Right lobe of liver (tissue), 6 donors: ENCODE results near the gene UBALD1. TPM values are rescaled to one million over a fixed set of nuclear protein-coding genes. Genes with fewer than 3 reads are reported as not detected.
"Not testable (repeated sequence)": the region's sequence is repeated elsewhere in the genome, so short reads cannot be mapped to it uniquely, and the experiment has no call there.

Experiments
- ATAC-seq, 4 donors: fragments of 200-7000 bp; cut with Tn5 transposase; one replicate each; pipeline ENCODE4 v1.9.1; 2020; ENCODE audit warnings: mild to moderate bottlenecking in 4 of 4, moderate library complexity in 4 of 4
- DNase-seq, 3 donors: peaks; one replicate each; pipeline ENCODE4 v3.0.0-alpha.2; 2020
- H3K27ac ChIP-seq, 3 donors: fragments of 200-600 bp; one replicate each; pipeline ENCODE4 v1.8.0; 2022
- H3K27me3 ChIP-seq, 2 donors: fragments of 200-600 bp; one replicate each; pipeline ENCODE4 v1.8.0; 2022
- H3K36me3 ChIP-seq, 4 donors: fragments of 200-600 bp; sonication (generic) in 1 of 4; one replicate each; pipeline versions ENCODE4 v1.5.1 to v1.8.0; 2017 to 2022; ENCODE audit warnings: control low read depth in 1 of 4
- H3K4me1 ChIP-seq, 4 donors: fragments of 200-600 bp; sonication (generic) in 1 of 4; one replicate each; pipeline versions ENCODE4 v1.5.1 to v1.8.0; 2017 to 2022; ENCODE audit warnings: control low read depth in 1 of 4
- H3K4me3 ChIP-seq, 3 donors: fragments of 200-600 bp; one replicate each; pipeline ENCODE4 v1.8.0; 2022
- H3K9me3 ChIP-seq, 4 donors: fragments of 200-600 bp; sonication (generic) in 1 of 4; one replicate each; pipeline versions ENCODE4 v1.5.1 to v1.8.0; 2017 to 2022; ENCODE audit warnings: control low read depth in 1 of 4
- POLR2A ChIP-seq: fragments of 450-650 bp; IDR thresholded peaks from one replicate; pipeline ENCODE4 v1.6.1; 2017; ENCODE audit warnings: antibody characterized with exemption, mild to moderate bottlenecking
- WGBS: methylation state at CpG from one replicate; pipeline ENCODE4 v1.1.6; 2018; ENCODE audit warnings: low coverage, low lambda C conversion rate; ENCODE audit not compliant: insufficient coverage; ENCODE audit errors: missing lambda C conversion rate; 5-methylcytosine and 5-hydroxymethylcytosine counted together
- intact Hi-C, 2 donors: fragments of 100-400 bp; cut with DNase I; formaldehyde crosslinking; loops; one replicate each; pipeline versions ENCODE4 v1.11.2 to v1.14.1; 2022
- total RNA-seq, 6 experiments: library from RNA; depleted of rRNA in 2 of 6; stranded (reverse); fragments of >200 nt in 2 of 6; fragmentation: NEBNext Ultra II Directional in 3 of 6; extraction: Animal tissue kit (Norgen Biotek cat#: 25700) in 3 of 6; gene quantifications; one replicate each; pipeline versions ENCODE4 v1.1.0 to v1.2.4, GENCODE V29; 2016 to 2023
- TF ChIP-seq, protein P1 (sequence below), 4 donors: fragments of 200-600 bp in 3 of 4; fragments of 450-650 bp in 1 of 4; IDR thresholded peaks; one replicate each; pipeline versions ENCODE4 v1.5.1 to v1.8.0; 2016 to 2022; ENCODE audit warnings: antibody characterized with exemption in 4 of 4, mild to moderate bottlenecking in 2 of 4
- donor health status: DM: no; HTN: yes; CAD: no.
- donor health status: DM: no; HTN: no; CAD: no.
- donor health status: DM: no; HTN: no; CAD: no.
- donor health status: DM: no; HTN: yes; CAD: no.
- donor health status: DM: no; HTN: yes; CAD: no.

Gene UBALD1
- total RNA-seq, 6 experiments from 2014 or later: 6.4 to 29.5 (median 17.2) TPM

GRCh38 chr16:4576008-4576407 lies 38.7 kb downstream of the UBALD1 start:
- ATAC-seq: peak in 1 of 4 donors; percentile 11
- intact Hi-C loops: no loop called here
- Histone ChIP-seq H3K4me1 (no peaks in the 10 kb centered on the region), H3K27ac (no peak overlapping the region), H3K4me3 (no peak overlapping the region), H3K36me3 (no peaks in the 10 kb centered on the region), H3K9me3 (no peaks in the 10 kb centered on the region), H3K27me3 (no peaks in the 10 kb centered on the region)
- TF ChIP-seq, protein P1, sequence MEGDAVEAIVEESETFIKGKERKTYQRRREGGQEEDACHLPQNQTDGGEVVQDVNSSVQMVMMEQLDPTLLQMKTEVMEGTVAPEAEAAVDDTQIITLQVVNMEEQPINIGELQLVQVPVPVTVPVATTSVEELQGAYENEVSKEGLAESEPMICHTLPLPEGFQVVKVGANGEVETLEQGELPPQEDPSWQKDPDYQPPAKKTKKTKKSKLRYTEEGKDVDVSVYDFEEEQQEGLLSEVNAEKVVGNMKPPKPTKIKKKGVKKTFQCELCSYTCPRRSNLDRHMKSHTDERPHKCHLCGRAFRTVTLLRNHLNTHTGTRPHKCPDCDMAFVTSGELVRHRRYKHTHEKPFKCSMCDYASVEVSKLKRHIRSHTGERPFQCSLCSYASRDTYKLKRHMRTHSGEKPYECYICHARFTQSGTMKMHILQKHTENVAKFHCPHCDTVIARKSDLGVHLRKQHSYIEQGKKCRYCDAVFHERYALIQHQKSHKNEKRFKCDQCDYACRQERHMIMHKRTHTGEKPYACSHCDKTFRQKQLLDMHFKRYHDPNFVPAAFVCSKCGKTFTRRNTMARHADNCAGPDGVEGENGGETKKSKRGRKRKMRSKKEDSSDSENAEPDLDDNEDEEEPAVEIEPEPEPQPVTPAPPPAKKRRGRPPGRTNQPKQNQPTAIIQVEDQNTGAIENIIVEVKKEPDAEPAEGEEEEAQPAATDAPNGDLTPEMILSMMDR (IDR thresholded peaks at IDR 0.05): no peak
- no peak for TF ChIP-seq POLR2A
- 96% methylated on average over 4 of the region's 15 CpGs for WGBS
- DNase-seq: no peak

DNA sequence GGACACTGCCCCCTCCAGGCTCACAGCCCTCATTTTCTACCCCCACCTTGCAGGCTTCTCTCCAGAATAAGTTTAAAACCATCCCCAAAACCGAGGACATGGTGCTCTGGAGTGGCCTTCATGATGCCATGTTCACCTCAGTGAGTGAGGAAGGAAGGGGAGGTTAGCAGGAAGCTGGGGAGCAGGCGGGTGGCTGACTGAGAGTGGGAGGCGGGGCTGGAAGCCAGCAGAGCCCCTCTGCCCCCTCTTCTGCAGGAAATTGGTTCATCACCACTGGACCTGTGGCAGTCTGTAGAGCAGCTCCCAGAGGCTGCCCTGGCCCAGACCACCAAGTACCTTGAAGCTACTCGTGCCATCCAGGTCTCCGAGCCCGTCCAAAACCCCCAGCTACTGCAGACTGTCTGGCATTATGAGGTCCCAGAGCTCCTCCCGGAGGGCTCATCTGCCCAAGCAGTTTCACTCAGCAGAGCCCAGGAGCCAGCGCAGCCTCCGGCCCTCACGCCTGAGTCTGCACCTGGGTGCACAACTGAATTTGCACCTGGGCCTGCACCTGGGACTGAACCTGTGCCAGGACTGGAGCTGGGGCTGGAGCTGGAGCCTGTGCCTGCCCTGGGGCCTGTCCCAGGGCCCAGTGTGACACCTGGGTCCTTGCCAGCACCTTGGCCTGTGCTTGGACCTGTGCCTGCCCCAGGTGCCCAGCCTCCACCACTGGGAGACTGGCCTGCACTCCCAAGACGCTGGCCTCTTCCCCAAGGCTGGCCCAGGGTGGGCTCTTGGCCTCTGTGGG lies 39.6 kb downstream of the UBALD1 start:
- no peak overlapping the region for H3K4me3 ChIP-seq
- peak in 1 of 4 donors; percentile 47 for ATAC-seq
- H3K27me3 ChIP-seq: no peaks in the 10 kb centered on the region
- 34% methylated on average over 3 of the region's 11 CpGs for WGBS
- no peak for DNase-seq
- no peaks in the 10 kb centered on the region for H3K4me1 ChIP-seq
- no peak for TF ChIP-seq POLR2A
- TF ChIP-seq, protein P1 (IDR thresholded peaks at IDR 0.05): no peak
- no peak overlapping the region for H3K27ac ChIP-seq
- H3K9me3 ChIP-seq: no peaks in the 10 kb centered on the region
- no peaks in the 10 kb centered on the region for H3K36me3 ChIP-seq
- intact Hi-C loops: no loop called here

GRCh38 chr16:4573926-4574325 lies 40.8 kb downstream of the UBALD1 start:
- WGBS: 60% methylated on average over 3 of the region's 7 CpGs

DNA sequence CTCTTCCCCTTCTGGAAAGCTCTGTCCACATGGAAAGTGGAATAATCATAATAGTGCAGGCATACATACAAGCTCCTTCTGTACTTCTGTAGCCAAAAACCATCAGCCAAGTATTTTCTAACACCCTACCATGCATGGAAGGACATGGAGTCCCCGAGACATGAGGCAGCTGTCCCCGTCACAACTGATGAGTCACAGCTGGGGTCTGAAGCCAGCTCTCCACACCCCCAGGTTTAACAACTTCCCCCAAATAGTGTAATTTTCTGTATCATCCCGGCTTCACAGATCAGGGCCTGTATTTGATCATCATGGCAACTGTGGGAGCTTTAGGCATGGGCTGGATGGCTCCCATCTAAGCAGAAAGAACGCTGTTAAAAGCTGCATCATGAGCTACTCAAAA lies 42.0 kb downstream of the UBALD1 start:
- DNase-seq: no peak
- ATAC-seq: no peak
- 59% methylated on average over 4 of the region's 4 CpGs for WGBS
- intact Hi-C loops: no loop called here
- no peaks in the 10 kb centered on the region for H3K27me3 ChIP-seq
- no peak for TF ChIP-seq POLR2A
- TF ChIP-seq, protein P1 (IDR thresholded peaks at IDR 0.05): no peak
- H3K36me3 ChIP-seq: no peaks in the 10 kb centered on the region
- no peaks in the 10 kb centered on the region for H3K4me1 ChIP-seq
- no peak overlapping the region for H3K4me3 ChIP-seq
- no peaks in the 10 kb centered on the region for H3K9me3 ChIP-seq
- no peak overlapping the region for H3K27ac ChIP-seq

More at GRCh38 chr16:4573926-4574325, 40.8 kb downstream of the UBALD1 start:
- H3K9me3 ChIP-seq, H3K36me3 ChIP-seq, DNase-seq, H3K27ac ChIP-seq, intact Hi-C loops, H3K4me1 ChIP-seq, ATAC-seq, H3K27me3 ChIP-seq, H3K4me3 ChIP-seq: not testable (repeated sequence)

GRCh38 chr16:4570688-4571321 lies 43.9 kb downstream of the UBALD1 start:
- H3K9me3 ChIP-seq: no peaks in the 10 kb centered on the region
- no peak overlapping the region for H3K27ac ChIP-seq
- ATAC-seq (no peak), DNase-seq (no peak)
- no peaks in the 10 kb centered on the region for H3K27me3 ChIP-seq
- no peaks in the 10 kb centered on the region for H3K36me3 ChIP-seq
- TF ChIP-seq POLR2A: no peak
- TF ChIP-seq, protein P1 (IDR thresholded peaks at IDR 0.05): no peak
- 75% methylated on average over 10 of the region's 15 CpGs for WGBS
- intact Hi-C loops: no loop called here
- no peak overlapping the region for H3K4me3 ChIP-seq
- H3K4me1 ChIP-seq: no peaks in the 10 kb centered on the region
